ENCODE results near the gene AHI1. TPM values are rescaled to one million over a fixed set of nuclear protein-coding genes. Genes with fewer than 3 reads are reported as not detected.

AHI1 gene
- total and polyA plus RNA-seq, 10 of the 15 experiments (the other 5 are each of a cell fraction or from before 2014, with no cell fraction given): 3.2 to 9.5 (median 4.6) TPM

GRCh38 chr6:135358251-135358821, 139.2 kb downstream of the AHI1 start (continued):
- no peak for TF ChIP-seq REST (IDR thresholded peaks at IDR 0.05; ENCODE audit: low read depth, low read length)
- no peak for TF ChIP-seq CEBPB (IDR thresholded peaks at IDR 0.05; ENCODE audit: borderline replicate concordance in 1 of 2, low read depth in 2 of 2, low read length in 2 of 2)
- TF ChIP-seq DPF2 (IDR thresholded peaks at IDR 0.05): no peak
- no peak for TF ChIP-seq E4F1 (IDR thresholded peaks at IDR 0.05; ENCODE audit: borderline replicate concordance, partially characterized antibody)
- no peak for TF ChIP-seq SMAD5 (IDR thresholded peaks at IDR 0.05; ENCODE audit: low read depth)
- no peak for TF ChIP-seq ZNF622 (IDR thresholded peaks at IDR 0.05)
- no peak for TF ChIP-seq WRNIP1 (IDR thresholded peaks at IDR 0.05; ENCODE audit: borderline replicate concordance, low read depth, low read length)
- TF ChIP-seq, protein P1, sequence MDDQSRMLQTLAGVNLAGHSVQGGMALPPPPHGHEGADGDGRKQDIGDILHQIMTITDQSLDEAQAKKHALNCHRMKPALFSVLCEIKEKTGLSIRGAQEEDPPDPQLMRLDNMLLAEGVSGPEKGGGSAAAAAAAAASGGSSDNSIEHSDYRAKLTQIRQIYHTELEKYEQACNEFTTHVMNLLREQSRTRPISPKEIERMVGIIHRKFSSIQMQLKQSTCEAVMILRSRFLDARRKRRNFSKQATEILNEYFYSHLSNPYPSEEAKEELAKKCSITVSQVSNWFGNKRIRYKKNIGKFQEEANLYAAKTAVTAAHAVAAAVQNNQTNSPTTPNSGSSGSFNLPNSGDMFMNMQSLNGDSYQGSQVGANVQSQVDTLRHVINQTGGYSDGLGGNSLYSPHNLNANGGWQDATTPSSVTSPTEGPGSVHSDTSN (IDR thresholded peaks at IDR 0.05; ENCODE audit: insufficient replicate concordance, low read depth, low read length): no peak
- TF ChIP-seq RUNX3 (IDR thresholded peaks at IDR 0.05; ENCODE audit: low read length): no peak
- no peak for TF ChIP-seq E2F8 (IDR thresholded peaks at IDR 0.05; ENCODE audit: low read depth, partially characterized antibody)
- TF ChIP-seq FOXK2 (IDR thresholded peaks at IDR 0.05): no peak

Measured in GM12878 (cell line).